Gastroesophageal sphincter (tissue), 3 donors: ENCODE measurements around the gene CSF2.

ENCODE experiments used
- CTCF ChIP-seq, 4 experiments: fragments of 200-600 bp in 2 of 4; fragments of 450-650 bp in 2 of 4; sonication (generic) in 1 of 4; IDR thresholded peaks; one replicate each; pipeline ENCODE4 v1.5.1; 2017 to 2019; ENCODE audit warnings: antibody characterized with exemption in 4 of 4, mild to moderate bottlenecking in 2 of 4, moderate library complexity in 2 of 4
- POLR2A ChIP-seq, 2 donors: fragments of 450-650 bp; IDR thresholded peaks; one replicate each; pipeline ENCODE4 v1.6.1; 2017; ENCODE audit warnings: antibody characterized with exemption in 2 of 2, mild to moderate bottlenecking in 2 of 2, moderate library complexity in 1 of 2

GRCh38 chr5:132033122-132033521 is 40.5 kb upstream of the CSF2 start:
- no peak for TF ChIP-seq CTCF (IDR thresholded peaks at IDR 0.05)
- no peak for TF ChIP-seq POLR2A (IDR thresholded peaks at IDR 0.05)
